Esophagus muscularis mucosa (tissue), 4 donors: ENCODE data around the gene MYF6. TPM values are rescaled to one million over a fixed set of nuclear protein-coding genes. Genes with fewer than 3 reads are reported as not detected.

Experiments used
- DNase-seq: peaks from one replicate; pipeline ENCODE4 v3.0.0-alpha.2; 2017; ENCODE audit errors: extremely low spot score
- H3K27ac ChIP-seq, 4 donors: fragments of 200-600 bp; sonication (generic); replicated peaks in 1 of 4; 1 replicate in 3 of 4; 2 replicates in 1 of 4; pipeline ENCODE4 v1.5.1; 2016 to 2019; ENCODE audit warnings: mild to moderate bottlenecking in 1 of 4
- H3K27me3 ChIP-seq, 4 donors: fragments of 200-600 bp; sonication (generic); one replicate each; pipeline versions ENCODE4 v1.5.1 to v1.6.0; 2016 to 2019
- H3K36me3 ChIP-seq, 4 donors: fragments of 200-600 bp; sonication (generic); one replicate each; pipeline ENCODE4 v1.5.1; 2016 to 2019
- H3K4me1 ChIP-seq, 4 donors: fragments of 200-600 bp; sonication (generic); one replicate each; pipeline ENCODE4 v1.5.1; 2016 to 2019
- H3K4me3 ChIP-seq, 4 donors: fragments of 200-600 bp; sonication (generic); 1 replicate in 2 of 4; 2 replicates in 2 of 4; pipeline ENCODE4 v1.5.1; 2016 to 2019; ENCODE audit warnings: mild to moderate bottlenecking in 4 of 4, moderate library complexity in 1 of 4
- H3K9me3 ChIP-seq, 4 donors: fragments of 200-600 bp; sonication (generic); 1 replicate in 3 of 4; 2 replicates in 1 of 4; pipeline ENCODE4 v1.5.1; 2016 to 2019
- EP300 ChIP-seq: sonication (generic); formaldehyde crosslinking; IDR thresholded peaks from one replicate; pipeline ENCODE4 v1.6.1; 2017; ENCODE audit warnings: antibody characterized with exemption
- POLR2A ChIP-seq: fragments of 450-650 bp; IDR thresholded peaks from one replicate; pipeline ENCODE4 v1.6.1; 2017; ENCODE audit warnings: antibody characterized with exemption, moderate library complexity, mild to moderate bottlenecking, low read depth
- POLR2AphosphoS5 ChIP-seq, 2 donors: sonication (generic); formaldehyde crosslinking; IDR thresholded peaks; one replicate each; pipeline ENCODE4 v1.6.1; 2017; ENCODE audit warnings: antibody characterized with exemption in 2 of 2
- WGBS: methylation state at CpG from one replicate; pipeline ENCODE4 v1.1.5; 2018; 5-methylcytosine and 5-hydroxymethylcytosine counted together
- intact Hi-C: fragments of 100-400 bp; cut with DNase I; formaldehyde crosslinking; loops from one replicate; pipeline ENCODE4 v1.15.1; 2023
- total RNA-seq, 4 donors: library from RNA; depleted of rRNA; stranded (reverse); fragments of >200 nt; gene quantifications; one replicate each; pipeline versions ENCODE4 v1.1.0 to v1.2.1, GENCODE V29; 2016
- TF ChIP-seq, protein P1 (sequence below), 3 experiments: fragments of 200-600 bp in 2 of 3; fragments of 450-650 bp in 1 of 3; sonication (generic) in 2 of 3; IDR thresholded peaks; one replicate each; pipeline ENCODE4 v1.5.1; 2017 to 2019; ENCODE audit warnings: antibody characterized with exemption in 3 of 3, mild to moderate bottlenecking in 2 of 3, moderate library complexity in 1 of 3

The MYF6 gene
- total RNA-seq, 4 donors from 2014 or later, result 0.29 TPM; not detected in 3

DNA sequence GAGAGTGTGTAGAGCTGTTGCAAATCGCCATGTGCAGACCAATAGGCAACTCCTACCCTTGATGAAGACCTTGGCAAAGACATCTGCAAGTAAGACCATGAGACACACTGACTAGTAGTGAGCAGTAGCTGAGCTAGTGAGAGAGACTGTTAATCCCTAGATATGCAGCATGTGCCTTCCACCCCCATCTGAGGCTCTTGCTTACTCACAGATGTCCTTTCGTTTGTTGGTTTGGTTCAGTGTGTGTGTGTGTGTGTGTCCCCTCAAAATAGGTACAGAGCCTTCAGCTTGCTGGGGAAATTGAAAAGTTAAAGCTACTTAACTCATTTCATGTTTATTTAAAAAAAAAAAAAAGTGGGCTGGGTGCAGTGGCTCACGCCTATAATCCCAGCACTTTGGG, 46.8 kb downstream of the MYF6 start:
- DNase-seq, result no peak
- no peaks in the 10 kb centered on the region for H3K36me3 ChIP-seq
- TF ChIP-seq POLR2A, result no peak
- TF ChIP-seq, protein P1, sequence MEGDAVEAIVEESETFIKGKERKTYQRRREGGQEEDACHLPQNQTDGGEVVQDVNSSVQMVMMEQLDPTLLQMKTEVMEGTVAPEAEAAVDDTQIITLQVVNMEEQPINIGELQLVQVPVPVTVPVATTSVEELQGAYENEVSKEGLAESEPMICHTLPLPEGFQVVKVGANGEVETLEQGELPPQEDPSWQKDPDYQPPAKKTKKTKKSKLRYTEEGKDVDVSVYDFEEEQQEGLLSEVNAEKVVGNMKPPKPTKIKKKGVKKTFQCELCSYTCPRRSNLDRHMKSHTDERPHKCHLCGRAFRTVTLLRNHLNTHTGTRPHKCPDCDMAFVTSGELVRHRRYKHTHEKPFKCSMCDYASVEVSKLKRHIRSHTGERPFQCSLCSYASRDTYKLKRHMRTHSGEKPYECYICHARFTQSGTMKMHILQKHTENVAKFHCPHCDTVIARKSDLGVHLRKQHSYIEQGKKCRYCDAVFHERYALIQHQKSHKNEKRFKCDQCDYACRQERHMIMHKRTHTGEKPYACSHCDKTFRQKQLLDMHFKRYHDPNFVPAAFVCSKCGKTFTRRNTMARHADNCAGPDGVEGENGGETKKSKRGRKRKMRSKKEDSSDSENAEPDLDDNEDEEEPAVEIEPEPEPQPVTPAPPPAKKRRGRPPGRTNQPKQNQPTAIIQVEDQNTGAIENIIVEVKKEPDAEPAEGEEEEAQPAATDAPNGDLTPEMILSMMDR (IDR thresholded peaks at IDR 0.05), result no peak
- no peak for TF ChIP-seq EP300
- TF ChIP-seq POLR2AphosphoS5 (IDR thresholded peaks at IDR 0.05), result no peak
- no peaks in the 10 kb centered on the region for H3K27me3 ChIP-seq
- intact Hi-C loops, result no loop called here
- H3K4me3 ChIP-seq, result no peak overlapping the region
- no peaks in the 10 kb centered on the region for H3K4me1 ChIP-seq
- H3K9me3 ChIP-seq, result no peaks in the 10 kb centered on the region
- H3K27ac ChIP-seq, result no peak overlapping the region
- WGBS, result 84% methylated on average over 3 of the region's 3 CpGs

DNA sequence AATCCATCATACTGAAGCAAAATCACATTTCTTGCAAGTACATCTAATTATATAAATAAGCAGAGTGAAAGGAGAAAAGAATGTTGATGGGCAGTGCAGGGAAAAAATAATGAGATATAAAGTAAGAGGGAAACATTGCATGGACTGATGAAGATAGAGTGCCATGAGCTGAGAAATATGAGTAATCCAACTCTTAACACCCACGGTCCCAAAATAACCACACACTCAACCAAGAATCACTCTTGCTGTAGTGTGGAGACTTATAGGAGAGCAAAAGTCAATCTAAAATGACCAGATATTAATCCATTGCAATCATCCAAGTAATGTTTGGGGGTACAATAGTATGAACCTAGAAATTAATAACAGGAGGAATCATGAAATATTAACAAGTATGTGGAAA, 49.4 kb downstream of the MYF6 start:
- Histone ChIP-seq H3K9me3 (no peaks in the 10 kb centered on the region), H3K27ac (no peak overlapping the region), H3K4me3 (no peak overlapping the region), H3K36me3 (no peaks in the 10 kb centered on the region), H3K4me1 (no peaks in the 10 kb centered on the region), H3K27me3 (no peaks in the 10 kb centered on the region)
- TF ChIP-seq POLR2AphosphoS5 (IDR thresholded peaks at IDR 0.05) (no peak), POLR2A (no peak), EP300 (no peak)
- TF ChIP-seq, protein P1 (IDR thresholded peaks at IDR 0.05), result no peak
- intact Hi-C loops, result no loop called here
- WGBS, result 54% methylated on average over 1 of the region's 1 CpG
- no peak for DNase-seq

Other genes starting within 250 kb of the MYF6 start
- gene MYF5, start 9.3 kb downstream of the MYF6 start, total RNA-seq, result not detected
- 1 to 10 TPM; 5.3 to 9.3 (median 5.6) TPM for gene LIN7A, start 230.3 kb downstream of the MYF6 start, total RNA-seq